Stimulated activated CD4-positive, alpha-beta T cell treated with anti-CD3 and anti-CD28 coated beads, Interleukin-15, amount 100 ng/mL, for 24 hours (primary cell): Measurements from ENCODE around the gene C9orf153.
"Not testable (repeated sequence)": the region's sequence is repeated elsewhere in the genome, so short reads cannot be mapped to it uniquely, and the experiment has no call there.

Experiments
- DNase-seq: peaks from one replicate; pipeline ENCODE4 v3.0.0-alpha.2; 2020

Gene C9orf153

DNA sequence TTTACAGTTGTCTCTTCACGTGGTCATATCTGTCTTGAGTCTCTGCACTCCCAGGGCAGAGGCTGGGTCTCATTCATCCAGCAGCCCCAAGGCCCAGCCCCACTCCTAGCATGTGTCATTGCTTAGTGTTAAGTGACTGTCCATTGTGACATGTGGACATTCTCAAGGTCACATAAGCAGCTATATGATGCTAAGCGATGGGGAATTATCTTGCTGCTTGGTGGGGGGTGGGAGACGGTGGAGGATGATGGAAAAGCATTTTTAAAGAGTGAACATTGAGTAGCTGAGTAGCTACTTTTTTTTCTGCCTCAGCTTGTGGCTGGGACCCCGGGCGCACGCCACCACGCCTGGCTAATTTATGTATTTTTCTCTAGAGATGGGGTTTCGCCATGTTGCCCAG is at the start of gene C9orf153:
Gene C9orf153 (minus strand): TSS at position 101 of the 400 bp plus-strand sequence. CDS start 30,054 bp downstream, outside the sequence.
- DNase-seq, result no peak

DNA sequence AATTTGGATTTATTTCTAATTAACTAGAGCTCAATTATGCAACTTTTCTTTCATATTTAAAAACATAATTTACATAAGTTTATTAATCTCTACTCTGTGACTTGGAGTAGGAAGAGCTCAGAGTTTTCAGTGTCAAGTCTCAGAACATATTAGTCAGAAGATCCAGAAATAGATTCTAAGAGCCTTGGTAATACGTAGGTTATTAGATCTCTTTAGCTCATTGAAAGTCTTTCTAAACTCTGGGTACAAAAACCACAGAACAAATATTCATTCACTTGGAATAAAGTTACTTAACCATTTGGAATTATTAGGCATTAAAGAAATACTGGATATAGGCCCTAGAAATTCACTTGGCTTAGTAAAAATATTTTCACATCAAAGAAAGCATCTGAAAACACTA is 49.2 kb upstream of the C9orf153 start:
- no peak for DNase-seq

DNA sequence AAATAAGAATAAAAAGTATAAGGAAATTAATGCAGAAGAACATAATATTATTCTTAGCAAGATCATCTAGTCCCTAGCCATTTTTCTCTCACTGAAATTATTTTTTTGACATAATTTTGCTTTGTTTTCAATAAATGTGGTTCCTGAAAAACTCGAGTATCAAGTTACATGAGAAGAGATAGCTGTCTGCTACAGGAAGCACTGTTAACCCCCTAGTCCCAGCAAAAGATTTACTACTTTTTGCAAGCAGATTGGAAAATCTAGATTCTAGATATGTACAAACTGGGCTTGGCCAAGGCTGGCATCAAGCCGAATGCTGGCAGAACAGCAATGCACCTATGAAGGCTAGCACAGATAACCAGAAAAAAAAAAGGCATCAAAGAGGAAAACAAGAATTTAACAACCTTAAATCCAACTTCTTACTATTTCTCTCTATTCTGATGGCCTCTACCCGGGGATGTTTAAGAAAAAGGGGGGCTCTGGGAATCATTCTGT is 44.8 kb upstream of the C9orf153 start:
- no peak for DNase-seq

DNA sequence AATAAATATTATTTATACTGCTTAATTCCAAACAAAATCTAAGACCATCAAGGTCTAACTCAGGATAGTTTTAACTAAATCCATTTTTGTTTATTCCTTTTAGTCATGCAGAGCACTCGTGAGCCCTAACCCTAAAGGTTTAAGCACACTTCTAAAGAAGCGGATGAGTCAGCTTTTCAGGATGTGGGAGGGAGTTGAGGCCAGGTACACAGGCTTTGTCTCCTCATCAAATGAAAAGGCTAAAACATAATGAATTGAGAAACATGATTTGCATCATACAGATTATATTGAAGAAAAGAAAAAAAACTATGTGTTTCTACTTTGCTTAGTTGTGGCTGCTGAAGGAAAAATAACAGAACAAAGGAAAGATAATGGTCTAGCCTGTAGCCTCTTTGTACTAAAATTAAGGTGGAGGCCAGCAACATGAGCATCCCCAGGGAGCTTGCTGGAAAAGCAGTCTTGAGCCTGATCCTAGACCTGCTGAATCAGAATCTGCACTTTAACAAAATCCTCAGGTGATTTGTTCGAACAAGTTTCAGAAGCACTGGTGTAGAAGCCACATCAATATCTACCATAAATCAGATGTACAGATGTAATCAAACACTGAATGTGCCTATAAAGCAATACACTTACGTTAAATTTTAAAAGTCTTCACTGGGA is 44.0 kb upstream of the C9orf153 start:
- peak; percentile 53 for DNase-seq

DNA sequence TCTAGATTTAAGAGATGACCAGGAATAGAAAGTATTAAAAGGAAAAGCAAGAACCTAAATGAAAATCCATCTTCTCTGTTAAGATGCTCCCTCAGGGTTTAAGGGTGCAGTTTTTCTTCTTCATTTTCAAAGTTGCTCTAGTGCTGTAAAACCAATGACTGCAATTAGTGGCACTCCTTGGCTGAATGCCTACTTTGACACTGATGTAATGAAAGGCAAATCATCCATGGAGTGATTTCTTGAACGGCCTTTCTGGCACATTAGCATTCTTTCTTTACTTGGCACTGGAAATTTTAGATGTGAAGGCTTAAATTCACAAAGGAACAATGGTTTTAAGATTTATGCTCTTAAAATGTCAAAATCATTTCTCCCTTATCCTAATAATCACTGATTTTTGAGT is 42.2 kb upstream of the C9orf153 start:
- DNase-seq, result no peak

DNA sequence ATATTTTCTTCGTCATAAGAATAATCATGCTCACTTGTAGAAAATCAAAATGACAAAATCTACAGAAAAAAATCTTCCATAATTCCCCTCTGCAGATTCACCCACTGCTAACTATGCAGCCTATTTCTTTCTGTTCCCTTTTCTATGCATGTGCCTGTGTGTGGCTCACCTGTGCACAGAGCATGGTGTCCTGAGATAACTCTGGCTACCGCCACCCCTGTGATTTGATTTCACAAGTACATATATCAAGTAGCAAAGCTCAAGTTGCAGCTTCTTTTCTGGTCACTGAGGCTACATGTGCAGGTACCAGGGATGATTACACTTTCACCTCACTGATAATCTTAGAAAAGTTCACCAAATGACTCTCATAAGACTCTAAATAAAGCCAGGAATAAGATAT is 41.2 kb upstream of the C9orf153 start:
- DNase-seq, result no peak

DNA sequence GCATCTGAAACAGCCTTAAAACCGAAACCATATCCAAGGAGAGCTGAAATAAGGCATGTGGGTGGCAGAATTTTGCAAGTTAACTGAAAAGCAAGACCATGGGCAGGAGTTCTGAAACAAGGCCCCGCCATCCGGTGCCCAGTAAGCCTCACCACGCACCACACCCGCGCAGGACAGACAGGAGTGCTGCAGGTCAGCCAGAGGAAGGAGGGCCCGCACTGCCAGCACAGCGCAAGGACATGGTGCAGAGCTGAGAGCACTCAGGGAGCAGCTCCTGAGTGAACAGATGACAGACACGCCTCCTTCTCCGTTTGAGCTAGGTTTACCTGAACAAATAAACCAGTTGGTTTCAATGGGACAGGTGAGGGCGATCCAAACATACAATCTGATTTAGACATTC is 39.4 kb upstream of the C9orf153 start:
- no peak for DNase-seq

DNA sequence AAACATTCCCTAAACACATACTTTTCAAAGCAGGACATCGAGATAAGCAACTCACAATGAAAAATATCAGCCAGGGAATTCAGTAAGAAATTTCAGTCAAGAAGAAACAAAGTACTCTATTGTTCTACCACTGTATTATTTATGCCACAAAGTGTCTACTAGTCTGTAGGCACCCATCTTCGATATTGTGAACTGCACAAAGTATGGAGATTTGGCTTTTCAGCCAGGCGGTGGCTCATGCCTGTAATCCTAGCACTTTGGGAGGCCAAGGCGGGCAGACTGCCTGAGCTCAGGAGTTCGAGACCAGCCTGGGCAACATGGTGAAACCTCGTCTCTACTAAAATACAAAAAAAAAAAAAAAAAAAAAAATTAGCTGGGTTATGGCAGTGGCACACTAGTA is 30.9 kb upstream of the C9orf153 start:
- not testable (repeated sequence) for DNase-seq

DNA sequence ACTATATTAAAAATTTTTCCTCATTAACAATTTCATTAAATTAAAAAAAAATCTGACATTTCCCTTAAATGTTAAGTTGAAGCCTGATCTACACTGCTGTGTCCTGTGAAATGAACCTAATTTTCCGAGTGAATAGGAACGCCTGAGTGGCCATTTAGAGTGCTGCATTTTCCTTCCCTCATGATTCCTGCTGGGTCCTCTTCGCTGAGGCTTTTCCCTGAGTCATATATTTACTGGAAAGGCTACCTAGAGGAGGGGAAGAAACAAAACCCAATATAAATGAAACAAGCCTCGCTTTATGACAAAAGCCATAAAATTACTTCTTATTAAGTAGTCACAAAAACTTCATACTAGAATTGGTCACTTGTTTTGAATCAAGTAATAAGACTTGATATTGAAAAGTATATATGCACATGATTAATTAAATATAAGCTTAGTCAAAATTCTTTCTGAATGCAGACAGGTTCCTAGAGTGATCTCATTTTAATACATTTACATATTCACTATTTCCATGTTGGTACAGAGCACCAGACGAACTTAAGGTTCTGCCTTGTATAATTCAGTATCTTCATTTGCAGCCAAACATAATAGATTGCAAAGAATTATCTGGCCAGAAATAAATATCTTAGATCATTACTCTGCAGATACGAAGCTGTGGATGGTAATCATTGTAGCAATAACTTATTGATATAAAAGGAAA is 29.2 kb upstream of the C9orf153 start:
- DNase-seq, result no peak

DNA sequence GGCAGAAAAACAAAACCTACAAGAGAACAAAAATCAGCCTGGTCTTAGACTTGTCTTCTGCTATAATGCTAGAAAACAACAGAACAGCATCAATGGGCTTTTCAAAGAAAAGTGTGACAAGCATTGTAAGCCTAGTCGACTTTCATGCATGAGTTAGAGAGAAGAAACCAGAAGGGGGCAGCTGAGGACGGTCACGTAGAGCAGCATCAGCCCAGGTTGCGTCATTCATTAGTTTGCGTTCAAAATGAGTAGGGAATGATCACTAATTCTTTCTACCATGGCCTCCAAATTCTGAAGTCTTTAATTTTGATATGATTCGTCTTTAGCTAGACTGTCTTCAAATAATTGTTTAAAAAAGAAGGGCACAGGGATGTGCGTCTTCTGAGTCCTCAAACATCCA is 27.6 kb upstream of the C9orf153 start:
- peak; percentile 28 for DNase-seq

DNA sequence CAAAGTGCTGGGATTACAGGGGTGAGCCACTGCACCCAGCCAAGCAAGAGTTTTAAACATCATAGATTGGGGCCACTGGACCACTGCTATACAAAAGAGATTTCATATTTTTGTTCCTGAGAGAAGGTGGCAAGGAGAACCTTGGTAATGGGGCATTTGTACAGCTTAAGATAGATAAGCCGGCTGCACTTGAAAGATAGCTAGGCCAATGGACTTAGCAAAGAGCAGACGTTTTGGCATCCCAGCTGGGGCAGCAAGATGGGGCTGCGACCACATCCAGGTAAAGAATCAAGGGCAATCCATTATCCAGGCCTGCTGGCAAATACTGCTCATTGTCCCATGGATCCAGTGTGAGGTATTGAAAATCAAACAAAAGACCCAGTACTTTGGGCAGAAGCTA is 26.8 kb upstream of the C9orf153 start:
- no peak for DNase-seq

DNA sequence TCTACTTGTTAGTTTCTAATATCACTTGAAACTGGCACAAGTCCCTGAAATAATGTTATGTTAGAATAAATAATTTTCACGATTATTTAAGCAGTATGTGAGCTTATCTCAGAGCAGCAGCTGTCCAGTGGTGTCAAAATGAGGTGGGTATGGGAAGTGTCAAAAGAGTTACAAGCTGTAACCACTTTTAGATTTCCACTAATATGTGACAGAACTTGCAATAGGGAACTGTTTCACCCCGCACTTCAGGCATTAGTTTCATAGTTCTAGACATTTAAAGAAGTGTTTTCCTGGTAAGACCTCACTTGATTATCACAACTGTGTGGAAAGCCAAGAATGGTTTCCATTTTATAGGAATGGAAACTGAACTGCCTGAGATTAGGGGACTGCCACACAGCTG is 25.8 kb upstream of the C9orf153 start:
- DNase-seq, result no peak

DNA sequence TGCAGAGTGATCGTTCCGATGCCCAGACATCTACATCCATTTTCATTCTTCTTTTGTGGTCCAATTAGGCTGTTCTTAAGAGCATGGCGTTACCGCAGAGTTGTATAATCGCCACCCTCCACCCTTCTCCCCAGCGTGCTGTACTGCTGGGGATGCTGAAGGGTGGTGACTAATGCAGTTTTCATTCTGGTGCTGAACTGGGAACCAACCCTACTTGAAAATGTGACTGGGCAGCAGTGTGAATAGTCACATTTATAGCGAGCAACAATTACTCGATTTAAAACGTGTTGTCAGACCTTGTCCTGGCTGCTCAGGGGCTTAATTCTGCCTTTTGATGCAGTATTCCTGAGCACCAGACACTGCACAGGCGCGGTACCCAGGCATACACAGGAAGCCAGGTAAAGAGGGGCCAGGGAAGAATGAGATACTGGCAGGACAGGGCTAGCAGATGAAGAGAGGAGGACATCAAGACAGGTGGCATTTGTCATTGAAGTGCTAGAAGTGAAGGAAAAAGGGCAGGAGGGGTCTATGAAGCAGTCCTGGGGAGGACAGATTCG is 23.6 kb upstream of the C9orf153 start:
- no peak for DNase-seq

DNA sequence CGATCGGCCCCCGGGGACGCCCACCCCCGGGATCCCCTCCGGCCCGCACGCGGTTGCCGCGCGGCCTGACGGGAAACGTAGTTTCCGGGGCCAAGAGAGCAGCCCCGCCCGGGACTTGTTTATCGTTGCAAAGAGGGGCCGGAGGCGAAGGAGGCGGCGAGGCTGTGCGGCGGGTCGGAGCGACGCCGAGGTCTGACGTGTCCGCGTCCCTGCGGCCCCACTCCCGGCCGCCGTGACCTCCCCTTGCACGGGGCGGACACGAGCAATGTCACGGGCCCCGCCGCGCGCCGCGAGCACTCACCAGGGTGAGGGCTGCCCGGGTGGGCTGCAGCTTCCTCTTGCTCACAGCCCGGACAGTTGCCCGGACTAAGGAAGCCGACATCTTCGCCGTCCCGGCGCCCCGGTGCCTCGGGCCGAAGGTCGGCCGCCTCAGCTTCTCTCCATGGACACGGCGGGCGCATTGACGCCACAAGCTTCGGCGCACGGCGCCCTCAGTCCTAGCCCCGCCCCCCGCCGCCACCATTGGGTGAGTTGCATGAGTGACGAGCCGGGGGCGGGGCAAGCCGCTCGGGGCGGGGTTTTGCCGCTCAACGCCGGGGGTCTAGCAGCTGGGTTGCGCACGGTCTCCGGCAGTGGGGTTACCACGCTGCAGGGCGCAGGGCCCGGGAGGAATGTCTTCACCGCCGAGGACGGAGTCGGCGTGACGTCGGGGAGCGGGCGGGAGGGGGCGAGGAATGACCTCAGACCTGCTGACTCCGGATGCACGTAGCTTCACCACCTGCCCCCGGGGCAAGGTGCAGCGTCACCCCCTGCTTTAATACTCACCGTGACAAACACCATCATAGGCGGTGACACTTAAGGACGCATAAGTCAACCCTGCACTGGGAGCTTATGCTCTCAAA is 22.9 kb upstream of the C9orf153 start, which contains the start of gene ISCA1:
Gene ISCA1 (minus strand): TSS at position 462 of the 902 bp plus-strand sequence. CDS start 80 bp downstream, at position 382.
- peak; percentile 99 for DNase-seq

DNA sequence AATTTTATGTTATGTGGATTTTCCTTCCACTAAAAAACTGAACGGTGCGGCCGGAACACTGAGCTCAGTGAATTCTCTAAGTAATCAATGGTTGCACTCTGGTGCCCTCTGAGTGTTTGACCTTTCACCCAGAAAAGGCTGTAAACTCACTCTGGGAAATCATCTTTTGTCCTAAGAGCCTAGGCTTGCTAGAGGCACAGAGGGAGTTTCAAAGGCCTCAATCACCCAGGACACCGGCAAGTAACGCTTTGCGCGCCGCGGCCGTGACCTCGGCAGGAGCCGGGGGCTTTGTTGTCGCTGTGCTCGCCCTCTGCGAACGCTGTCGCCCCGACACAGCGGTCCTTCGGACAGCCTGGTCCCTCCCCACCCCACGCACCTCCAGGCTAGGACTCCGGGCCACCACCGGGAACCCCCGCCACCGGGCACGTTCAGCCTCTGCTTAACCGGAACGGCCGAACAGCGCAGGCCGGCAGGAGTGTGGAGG is 22.2 kb upstream of the C9orf153 start:
- DNase-seq, result no peak

DNA sequence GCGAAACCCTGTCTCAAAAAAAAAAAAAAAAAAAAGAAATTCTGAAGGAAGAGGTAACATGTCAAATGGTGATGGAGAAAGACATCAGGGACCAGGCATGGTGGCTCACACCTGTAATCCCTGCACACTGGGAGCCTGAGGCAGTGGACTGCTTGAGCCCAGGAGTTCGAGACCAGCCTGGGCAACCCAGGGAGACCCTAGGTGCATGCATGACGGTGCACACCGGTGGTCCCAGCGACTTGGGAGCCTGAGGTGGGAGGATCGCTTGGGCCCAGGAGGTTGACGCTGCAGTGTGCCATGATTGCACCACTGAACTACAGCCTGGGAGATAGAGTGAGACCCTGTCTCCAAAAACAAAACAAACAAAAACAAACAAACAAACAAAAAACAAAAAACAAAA is 21.1 kb upstream of the C9orf153 start:
- no peak for DNase-seq

DNA sequence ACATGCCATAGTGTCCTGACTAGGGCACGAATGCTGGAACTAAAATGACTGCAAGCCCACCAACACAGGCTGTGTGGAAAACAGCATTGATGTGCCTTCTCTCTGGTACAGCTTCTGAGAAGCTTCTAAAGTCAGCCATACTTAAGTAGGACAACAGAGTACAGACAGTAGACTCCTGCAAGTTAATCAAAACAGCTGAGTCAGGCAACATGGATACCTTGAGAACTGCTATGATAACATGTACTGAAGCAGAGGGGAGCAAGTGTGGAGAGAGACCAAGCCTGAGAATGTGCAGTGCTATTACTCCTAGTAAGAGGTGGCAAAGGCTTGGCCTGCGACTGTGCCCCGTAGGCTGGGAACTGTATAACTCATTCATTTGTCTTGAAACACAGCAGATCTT is 20.4 kb upstream of the C9orf153 start:
- no peak for DNase-seq

DNA sequence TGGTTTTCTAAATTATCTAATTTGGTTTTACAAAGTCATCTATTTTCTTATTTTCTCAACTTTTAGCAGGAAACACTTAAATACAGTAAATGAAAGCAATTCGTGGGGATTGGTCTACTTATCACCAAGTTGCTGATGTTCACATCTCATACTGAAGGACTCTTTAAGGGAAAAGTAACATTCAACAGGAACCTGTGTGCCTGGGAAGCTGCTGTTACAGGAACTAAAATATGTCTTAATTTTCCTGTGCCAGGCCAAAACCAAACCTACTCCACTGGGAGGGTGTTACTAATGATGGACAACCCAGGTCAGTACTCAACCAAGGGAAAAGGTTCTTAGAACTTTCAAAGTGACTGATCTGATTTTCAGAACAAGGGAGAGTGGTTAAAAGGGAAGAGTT is 17.6 kb upstream of the C9orf153 start:
- no peak for DNase-seq

DNA sequence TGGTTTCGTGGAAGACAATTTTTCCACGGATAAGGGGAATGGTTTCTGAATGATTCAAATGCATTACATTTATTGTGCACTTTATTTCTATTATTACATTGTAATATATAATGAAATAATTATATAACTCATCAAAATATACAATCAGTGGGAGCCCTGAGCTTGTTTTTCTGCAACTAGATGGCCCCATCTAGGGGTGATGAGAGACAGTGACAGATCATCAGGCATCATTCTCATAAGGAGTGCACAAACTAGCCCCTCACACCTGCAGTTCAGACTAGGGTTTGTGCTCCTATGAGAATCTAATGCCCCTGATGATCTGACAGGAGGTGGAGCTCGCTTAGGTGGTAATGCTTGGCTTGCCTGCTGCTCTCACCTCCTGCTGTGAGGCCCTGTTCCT is 16.5 kb upstream of the C9orf153 start:
- DNase-seq, result no peak

DNA sequence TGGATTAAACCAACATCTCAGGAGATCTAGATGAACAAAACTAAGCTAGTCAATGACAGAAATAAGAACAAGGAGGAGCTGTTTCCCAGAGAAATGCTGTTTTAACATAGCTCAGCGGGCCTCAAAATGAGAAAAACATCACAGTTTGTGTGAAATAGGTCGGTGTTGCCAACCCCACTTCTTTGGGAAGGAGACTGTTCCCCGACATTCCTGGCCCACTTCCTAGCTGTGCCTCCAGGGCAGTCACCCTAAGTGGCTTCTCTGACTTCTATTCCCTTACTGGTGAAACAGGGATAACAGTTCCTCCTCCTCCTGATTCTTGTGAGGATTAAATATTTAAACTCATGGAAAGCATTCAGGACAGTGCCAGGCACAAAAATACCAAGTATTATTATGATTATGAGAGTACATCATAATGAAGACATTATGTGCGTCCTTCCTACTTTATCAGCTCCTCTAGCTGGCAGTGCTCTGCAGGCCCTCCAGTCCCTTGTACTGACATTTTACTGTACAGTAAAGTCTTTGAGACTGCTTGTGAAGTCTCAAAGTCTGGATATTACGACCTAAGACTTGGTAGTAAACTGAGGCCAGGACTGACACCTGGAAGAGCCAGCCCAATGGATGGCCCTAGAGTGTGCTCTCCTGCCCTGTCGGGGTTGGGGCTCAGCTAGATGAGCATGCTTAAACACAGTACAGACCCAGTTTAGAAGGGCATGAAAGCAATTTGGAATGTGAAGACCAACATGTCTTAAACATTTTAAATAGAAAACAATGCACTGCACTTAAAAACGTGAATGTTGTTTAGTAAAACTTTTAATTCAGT is 15.6 kb upstream of the C9orf153 start:
- no peak for DNase-seq

DNA sequence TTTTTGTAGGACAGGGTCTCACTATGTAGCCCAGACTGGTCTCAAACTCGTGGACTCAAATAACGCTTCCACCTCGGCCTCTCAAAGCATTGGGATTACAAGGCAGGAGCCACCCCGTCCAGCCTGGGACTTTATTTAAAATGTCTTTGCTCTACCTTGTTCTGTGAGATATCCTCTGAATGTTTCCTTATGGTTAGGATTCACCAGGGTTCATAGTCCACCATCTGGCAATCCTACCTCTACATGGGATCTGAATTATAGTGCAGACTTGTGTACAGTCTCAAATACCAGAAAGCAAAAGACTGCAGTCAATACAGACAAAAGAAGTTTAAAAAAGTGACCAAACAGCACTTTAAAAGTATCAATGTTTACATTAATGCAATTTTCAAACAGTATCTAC is 12.8 kb upstream of the C9orf153 start:
- no peak for DNase-seq

DNA sequence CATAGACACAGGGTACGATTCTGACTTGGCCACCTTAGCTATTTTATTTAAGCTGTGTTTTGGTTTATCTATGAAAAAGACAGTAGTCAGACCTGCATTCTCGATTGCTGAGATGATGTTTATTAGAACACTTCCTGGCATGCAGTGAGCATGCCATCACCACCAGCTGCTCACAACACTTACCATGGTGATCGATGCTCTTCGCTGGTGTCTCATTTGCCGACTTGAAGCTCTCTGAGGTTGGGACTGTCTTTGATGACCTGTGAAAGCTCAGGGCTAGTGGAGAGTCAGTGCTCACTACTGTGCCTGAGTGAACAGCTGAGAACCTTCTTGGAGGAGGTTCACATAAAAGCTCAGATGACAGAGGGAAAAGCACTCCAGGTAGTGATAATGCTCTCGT is 4.4 kb upstream of the C9orf153 start:
- DNase-seq, result no peak
